Breast epithelium (tissue), 4 donors: ENCODE measurements around the gene HIPK2. TPM values are rescaled to one million over a fixed set of nuclear protein-coding genes. Genes with fewer than 3 reads are reported as not detected.

Source experiments
- DNase-seq, 2 donors: peaks; one replicate each; pipeline ENCODE4 v3.0.0-alpha.2; 2019; ENCODE audit warnings: low spot score in 2 of 2
- H3K27ac ChIP-seq, 2 donors: fragments of 200-600 bp; sonication (generic) in 1 of 2; one replicate each; pipeline ENCODE4 v1.5.1; 2016 to 2019; ENCODE audit warnings: mild to moderate bottlenecking in 1 of 2
- H3K27me3 ChIP-seq, 2 donors: fragments of 200-600 bp; sonication (generic) in 1 of 2; one replicate each; pipeline versions ENCODE4 v1.5.1 to v1.6.0; 2017 to 2019; ENCODE audit warnings: control low read depth in 1 of 2, mild to moderate bottlenecking in 1 of 2
- H3K36me3 ChIP-seq: fragments of 200-600 bp; one replicate; pipeline ENCODE4 v1.5.1; 2019
- H3K4me1 ChIP-seq, 2 donors: fragments of 200-600 bp; sonication (generic); one replicate each; pipeline ENCODE4 v1.5.1; 2016 to 2019; ENCODE audit warnings: control low read depth in 1 of 2
- H3K4me3 ChIP-seq, 3 donors: fragments of 200-600 bp; sonication (generic); 1 replicate in 2 of 3; 2 replicates in 1 of 3; pipeline ENCODE4 v1.5.1; 2016 to 2019; ENCODE audit warnings: mild to moderate bottlenecking in 3 of 3, moderate library complexity in 2 of 3
- H3K9me3 ChIP-seq, 2 donors: fragments of 200-600 bp; sonication (generic) in 1 of 2; one replicate each; pipeline ENCODE4 v1.5.1; 2016 to 2019; ENCODE audit warnings: control low read depth in 1 of 2
- POLR2A ChIP-seq: fragments of 450-650 bp; IDR thresholded peaks from one replicate; pipeline ENCODE4 v1.6.1; 2016; ENCODE audit warnings: antibody characterized with exemption, mild to moderate bottlenecking, moderate library complexity
- POLR2AphosphoS5 ChIP-seq, 3 donors: sonication (generic); formaldehyde crosslinking; IDR thresholded peaks; one replicate each; pipeline ENCODE4 v1.6.1; 2017; ENCODE audit warnings: antibody characterized with exemption in 3 of 3
- intact Hi-C: fragments of 100-400 bp; cut with DNase I; formaldehyde crosslinking; loops from one replicate; pipeline ENCODE4 v1.15.1; 2023; ENCODE audit warnings: low total_unique reads
- total RNA-seq, 3 donors: library from RNA; depleted of rRNA; stranded (reverse); fragments of >200 nt; gene quantifications; one replicate each; pipeline ENCODE4 v1.1.0, GENCODE V29; 2016
- TF ChIP-seq, protein P1 (sequence below), 3 donors: fragments of 450-650 bp; IDR thresholded peaks; one replicate each; pipeline ENCODE4 v1.5.1; 2016 to 2017; ENCODE audit warnings: antibody characterized with exemption in 3 of 3, mild to moderate bottlenecking in 3 of 3, moderate library complexity in 3 of 3

The HIPK2 gene
- total RNA-seq, 3 donors from 2014 or later = 26.4 to 31.8 (median 31.1) TPM

DNA sequence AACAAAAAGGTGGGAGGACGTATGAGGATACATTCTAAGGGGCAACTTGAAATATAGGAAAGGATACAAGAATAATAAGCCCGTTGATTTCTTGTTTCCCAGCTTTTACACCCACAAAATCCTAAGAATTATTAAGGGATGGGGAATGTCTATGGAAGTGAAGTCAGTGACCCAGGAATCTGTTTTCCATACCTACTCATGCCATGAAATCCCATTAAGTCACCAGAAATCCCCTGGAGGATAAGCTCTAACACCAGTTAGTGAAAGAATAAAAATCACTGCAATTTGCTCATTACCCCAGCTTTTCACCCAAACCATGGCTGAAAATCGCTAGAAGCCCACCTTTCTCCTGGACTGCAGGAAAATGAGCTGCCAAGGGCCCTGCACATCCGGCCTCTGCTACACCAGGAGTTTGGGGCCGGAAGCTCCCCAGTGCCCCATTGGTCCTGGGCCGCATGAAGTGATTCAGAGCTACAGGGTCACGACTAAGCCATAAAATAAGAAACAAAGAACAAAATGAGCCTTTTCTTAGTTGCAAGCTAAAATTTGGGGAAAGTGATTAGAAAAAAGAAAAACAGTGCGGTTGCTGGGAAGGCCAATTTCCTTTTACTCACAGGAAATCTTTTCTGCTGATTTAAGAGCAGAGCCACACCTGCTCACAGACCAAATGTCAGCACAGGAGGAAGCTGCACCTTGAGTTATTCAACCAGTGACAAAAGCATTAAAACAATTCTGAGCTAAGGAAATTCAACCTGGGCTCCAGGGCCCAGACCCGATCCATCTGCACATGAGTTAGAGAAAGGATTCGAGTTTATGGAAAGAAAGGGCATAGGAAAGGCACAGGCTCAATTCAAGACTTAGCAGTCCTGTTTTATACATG is 40.3 kb downstream of the HIPK2 start:
- Histone ChIP-seq H3K4me1 (peaks cover 0 to 3% of the 10 kb centered on the region in 2 donors), H3K27ac (peak overlapping the region; percentile 49 to 50), H3K9me3 (no peaks in the 10 kb centered on the region), H3K36me3 (no peaks in the 10 kb centered on the region), H3K4me3 (no peak overlapping the region), H3K27me3 (no peaks in the 10 kb centered on the region)
- intact Hi-C loops = no loop called here
- TF ChIP-seq, protein P1, sequence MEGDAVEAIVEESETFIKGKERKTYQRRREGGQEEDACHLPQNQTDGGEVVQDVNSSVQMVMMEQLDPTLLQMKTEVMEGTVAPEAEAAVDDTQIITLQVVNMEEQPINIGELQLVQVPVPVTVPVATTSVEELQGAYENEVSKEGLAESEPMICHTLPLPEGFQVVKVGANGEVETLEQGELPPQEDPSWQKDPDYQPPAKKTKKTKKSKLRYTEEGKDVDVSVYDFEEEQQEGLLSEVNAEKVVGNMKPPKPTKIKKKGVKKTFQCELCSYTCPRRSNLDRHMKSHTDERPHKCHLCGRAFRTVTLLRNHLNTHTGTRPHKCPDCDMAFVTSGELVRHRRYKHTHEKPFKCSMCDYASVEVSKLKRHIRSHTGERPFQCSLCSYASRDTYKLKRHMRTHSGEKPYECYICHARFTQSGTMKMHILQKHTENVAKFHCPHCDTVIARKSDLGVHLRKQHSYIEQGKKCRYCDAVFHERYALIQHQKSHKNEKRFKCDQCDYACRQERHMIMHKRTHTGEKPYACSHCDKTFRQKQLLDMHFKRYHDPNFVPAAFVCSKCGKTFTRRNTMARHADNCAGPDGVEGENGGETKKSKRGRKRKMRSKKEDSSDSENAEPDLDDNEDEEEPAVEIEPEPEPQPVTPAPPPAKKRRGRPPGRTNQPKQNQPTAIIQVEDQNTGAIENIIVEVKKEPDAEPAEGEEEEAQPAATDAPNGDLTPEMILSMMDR (IDR thresholded peaks at IDR 0.05) = no peak
- no peak for TF ChIP-seq POLR2A
- no peak for TF ChIP-seq POLR2AphosphoS5 (IDR thresholded peaks at IDR 0.05)
- no peak for DNase-seq

DNA sequence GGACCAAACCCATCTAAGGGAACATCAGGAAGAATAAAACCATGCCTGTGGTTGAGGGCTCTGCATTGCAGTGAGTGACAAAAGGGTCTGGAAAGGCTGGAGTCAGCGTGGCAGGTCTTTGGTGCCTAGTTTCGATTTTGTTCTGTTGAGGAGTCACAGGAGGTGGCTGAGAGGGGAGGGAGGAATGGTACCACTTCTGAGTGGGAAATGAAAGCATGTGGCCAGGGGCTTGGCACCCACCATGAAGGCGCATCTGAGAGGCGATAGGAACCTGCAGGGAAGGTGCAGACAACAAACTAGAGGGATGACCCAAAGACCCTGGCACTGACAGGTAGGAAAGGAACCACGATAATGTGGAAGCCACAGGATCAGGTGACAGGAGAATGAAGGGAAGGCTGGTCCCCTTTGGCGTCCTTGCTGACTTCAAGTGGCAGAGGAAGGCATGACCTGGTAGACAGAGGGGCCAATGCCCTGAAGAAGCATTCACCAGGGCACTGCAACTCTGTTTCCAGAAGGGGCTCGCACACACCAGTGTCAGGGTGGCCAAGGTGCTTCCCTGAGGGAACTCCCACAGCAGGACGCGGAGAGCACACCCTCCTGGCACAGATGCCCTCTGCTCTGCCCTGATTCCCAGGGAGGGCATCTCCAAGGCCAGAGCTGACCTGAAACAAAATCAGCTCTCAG is 41.7 kb downstream of the HIPK2 start:
- no peak for DNase-seq
- no peaks in the 10 kb centered on the region for H3K9me3 ChIP-seq
- H3K36me3 ChIP-seq = no peaks in the 10 kb centered on the region
- peak overlapping the region in 1 of 2 donors; percentile 74 for H3K27ac ChIP-seq
- no peak overlapping the region for H3K4me3 ChIP-seq
- peaks cover under 1 to 3% of the 10 kb centered on the region in 2 donors for H3K4me1 ChIP-seq
- H3K27me3 ChIP-seq = no peaks in the 10 kb centered on the region
- no peak for TF ChIP-seq POLR2A
- TF ChIP-seq POLR2AphosphoS5 (IDR thresholded peaks at IDR 0.05) = no peak
- TF ChIP-seq, protein P1 (IDR thresholded peaks at IDR 0.05) = no peak
- intact Hi-C loops = no loop called here

DNA sequence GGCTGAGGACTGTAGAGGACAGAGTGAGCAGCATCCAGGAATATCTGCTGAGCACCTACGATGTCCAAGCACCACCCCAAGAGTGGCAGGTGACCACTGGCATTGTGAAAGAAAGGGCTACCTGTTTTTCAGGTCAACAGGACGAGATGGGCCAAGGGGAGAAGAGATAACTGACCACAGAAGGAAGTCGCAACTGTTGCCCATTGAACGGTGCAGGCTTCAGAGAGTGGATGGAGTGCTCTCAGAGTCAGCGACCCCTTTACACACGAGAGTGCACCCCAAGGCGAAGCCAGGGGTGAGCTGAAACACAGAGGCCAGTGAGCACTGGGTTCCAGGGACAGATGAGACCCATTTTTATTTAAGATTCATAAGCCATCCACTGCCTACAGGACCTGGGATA is 42.3 kb downstream of the HIPK2 start:
- no peak for DNase-seq
- H3K27me3 ChIP-seq = no peaks in the 10 kb centered on the region
- intact Hi-C loops = no loop called here
- H3K9me3 ChIP-seq = no peaks in the 10 kb centered on the region
- peaks cover 0 to 6% of the 10 kb centered on the region in 2 donors for H3K4me1 ChIP-seq
- H3K36me3 ChIP-seq = no peaks in the 10 kb centered on the region
- TF ChIP-seq POLR2AphosphoS5 (IDR thresholded peaks at IDR 0.05) = no peak
- TF ChIP-seq, protein P1 (IDR thresholded peaks at IDR 0.05) = no peak
- no peak for TF ChIP-seq POLR2A
- peak overlapping the region; percentile 27 to 74 for H3K27ac ChIP-seq
- no peak overlapping the region for H3K4me3 ChIP-seq

DNA sequence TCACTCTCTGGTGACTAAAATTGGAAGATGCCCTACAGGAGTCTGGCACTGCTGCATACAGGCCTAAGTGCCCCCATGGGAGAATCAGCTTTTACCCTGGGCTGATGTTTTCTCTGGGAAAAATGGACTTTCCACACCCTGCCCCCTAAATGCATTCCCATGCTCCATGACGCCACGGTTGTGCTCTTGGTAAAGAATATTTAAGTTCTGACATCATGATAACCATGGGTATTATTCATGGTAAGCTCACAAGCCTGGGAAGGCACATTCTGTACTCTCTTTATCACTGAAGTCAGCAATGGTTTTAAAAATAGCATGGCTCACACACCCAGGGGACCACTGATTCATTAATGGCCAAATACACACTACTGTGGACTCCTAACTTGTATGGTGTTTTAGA is 43.4 kb downstream of the HIPK2 start:
- Histone ChIP-seq H3K36me3 (no peaks in the 10 kb centered on the region), H3K4me1 (peaks cover 0 to 9% of the 10 kb centered on the region in 2 donors), H3K4me3 (no peak overlapping the region), H3K27ac (peak overlapping the region; percentile 74 to 83), H3K9me3 (no peaks in the 10 kb centered on the region), H3K27me3 (no peaks in the 10 kb centered on the region)
- TF ChIP-seq POLR2AphosphoS5 (IDR thresholded peaks at IDR 0.05) (peak in 2 of 3 donors; percentile 30 to 50), POLR2A (no peak)
- intact Hi-C loops = no loop called here
- DNase-seq = no peak

DNA sequence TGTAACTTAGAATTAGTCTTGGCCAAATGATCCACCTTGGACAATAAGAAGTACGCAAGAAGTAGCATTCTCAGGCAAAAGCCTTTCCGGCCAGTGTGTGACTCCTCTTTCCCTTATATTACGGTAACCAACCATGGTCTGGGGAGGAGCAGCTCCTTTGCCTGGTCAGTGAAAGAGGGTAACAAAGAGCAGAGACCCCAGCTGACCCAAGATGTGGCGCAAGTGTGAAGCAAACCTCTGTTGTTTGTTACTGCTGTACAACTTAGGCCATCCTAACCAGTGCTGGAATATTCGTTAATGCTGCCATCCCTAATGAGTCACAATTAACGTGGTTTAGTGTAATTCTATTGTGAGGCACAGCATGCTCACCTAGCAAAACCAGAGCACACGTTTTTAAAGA is 44.0 kb downstream of the HIPK2 start:
- Histone ChIP-seq H3K4me3 (no peak overlapping the region), H3K27me3 (no peaks in the 10 kb centered on the region), H3K4me1 (peaks cover 0 to 9% of the 10 kb centered on the region in 2 donors), H3K9me3 (no peaks in the 10 kb centered on the region), H3K36me3 (no peaks in the 10 kb centered on the region), H3K27ac (peak overlapping the region; percentile 74 to 83)
- intact Hi-C loops = no loop called here
- no peak for DNase-seq
- TF ChIP-seq POLR2AphosphoS5 (IDR thresholded peaks at IDR 0.05) = no peak
- TF ChIP-seq, protein P1 (IDR thresholded peaks at IDR 0.05) = no peak
- no peak for TF ChIP-seq POLR2A
